CD14-positive monocyte (primary cell): ENCODE results near the gene NATD1. TPM values are rescaled to one million over a fixed set of nuclear protein-coding genes. Genes with fewer than 3 reads are reported as not detected.

Source experiments
- DNase-seq, 3 donors: peaks; one replicate each; pipeline ENCODE4 v3.0.0-alpha.2; 2011 to 2022
- H2AFZ ChIP-seq: 2 replicates; pipeline ENCODE4 v1.6.0; 2012; ENCODE audit warnings: mild to moderate bottlenecking, low read depth, low read length, inconsistent platforms; ENCODE audit not compliant: insufficient read depth, poor library complexity, severe bottlenecking
- H3K27ac ChIP-seq, 2 donors: 1 replicate in 1 of 2; 2 replicates in 1 of 2; pipeline ENCODE4 v1.5.1; 2012 to 2013; ENCODE audit warnings: low read length in 2 of 2, control low read depth in 1 of 2, inconsistent platforms in 1 of 2, low read depth in 1 of 2, mild to moderate bottlenecking in 1 of 2
- H3K27me3 ChIP-seq, 2 donors: one replicate each; pipeline versions ENCODE4 v1.6.0 to v1.6.1; 2011 to 2013; ENCODE audit warnings: low read length in 2 of 2; ENCODE audit not compliant: control insufficient read depth in 2 of 2, insufficient read depth in 2 of 2
- H3K36me3 ChIP-seq, 2 donors: replicated peaks in 1 of 2; 1 replicate in 1 of 2; 2 replicates in 1 of 2; pipeline versions ENCODE4 v1.5.1 to v1.6.1; 2012 to 2013; ENCODE audit warnings: low read length in 2 of 2, control low read depth in 1 of 2, inconsistent platforms in 1 of 2, mild to moderate bottlenecking in 1 of 2; ENCODE audit not compliant: insufficient read depth in 2 of 2, control insufficient read depth in 1 of 2
- H3K4me1 ChIP-seq, 2 donors: 1 replicate in 1 of 2; 2 replicates in 1 of 2; pipeline versions ENCODE4 v1.5.1 to v1.6.1; 2012 to 2013; ENCODE audit warnings: low read length in 2 of 2, control low read depth in 1 of 2, inconsistent platforms in 1 of 2, mild to moderate bottlenecking in 1 of 2, moderate library complexity in 1 of 2; ENCODE audit not compliant: insufficient read depth in 2 of 2, control insufficient read depth in 1 of 2
- H3K4me2 ChIP-seq: replicated peaks from 2 replicates; pipeline ENCODE3; 2012; ENCODE audit warnings: low read length, moderate library complexity, mild to moderate bottlenecking; ENCODE audit not compliant: poor library complexity, severe bottlenecking; ENCODE audit errors: extremely low read depth
- H3K4me3 ChIP-seq, 3 experiments: fragments of 200-600 bp in 1 of 3; sonication (generic) in 1 of 3; replicated peaks in 1 of 3; 1 replicate in 2 of 3; 2 replicates in 1 of 3; pipeline ENCODE4 v1.5.1; 2011 to 2013; ENCODE audit warnings: low read length in 3 of 3, mild to moderate bottlenecking in 3 of 3, control low read depth in 2 of 3, low read depth in 2 of 3, inconsistent platforms in 1 of 3, moderate library complexity in 1 of 3
- H3K79me2 ChIP-seq: 2 replicates; pipeline ENCODE4 v1.6.0; 2012; ENCODE audit warnings: mild to moderate bottlenecking, control low read depth, inconsistent platforms, low read length, moderate library complexity; ENCODE audit not compliant: insufficient read depth
- H3K9ac ChIP-seq: 2 replicates; pipeline ENCODE4 v1.6.0; 2017; ENCODE audit warnings: low read length, mild to moderate bottlenecking; ENCODE audit not compliant: insufficient read depth, poor library complexity, severe bottlenecking
- H3K9me3 ChIP-seq, 2 donors: replicated peaks in 1 of 2; 1 replicate in 1 of 2; 2 replicates in 1 of 2; pipeline versions ENCODE4 v1.5.1 to v1.6.1; 2012 to 2013; ENCODE audit warnings: low read length in 2 of 2, control low read depth in 1 of 2; ENCODE audit not compliant: control insufficient read depth in 1 of 2, insufficient read depth in 1 of 2
- H4K20me1 ChIP-seq: 2 replicates; pipeline ENCODE4 v1.6.0; 2012; ENCODE audit warnings: mild to moderate bottlenecking, low read length, control low read depth, moderate library complexity; ENCODE audit not compliant: insufficient read depth
- H3K27ac Mint-ChIP-seq, 7 donors: one replicate each; pipeline ENCODE4 v1.8.0; 2020; ENCODE audit warnings: mild to moderate bottlenecking in 7 of 7, mixed read lengths in 7 of 7, moderate library complexity in 6 of 7, inconsistent platforms in 2 of 7
- H3K27me3 Mint-ChIP-seq, 3 donors: one replicate each; pipeline ENCODE4 v1.8.0; 2021 to 2022; ENCODE audit warnings: low read depth in 3 of 3, mild to moderate bottlenecking in 3 of 3, mixed read lengths in 3 of 3, moderate library complexity in 3 of 3, inconsistent platforms in 1 of 3
- H3K36me3 Mint-ChIP-seq, 2 donors: one replicate each; pipeline ENCODE4 v1.8.0; 2020; ENCODE audit warnings: mixed read lengths in 2 of 2, inconsistent platforms in 1 of 2, mild to moderate bottlenecking in 1 of 2
- H3K4me1 Mint-ChIP-seq: one replicate; pipeline ENCODE4 v1.8.0; 2020; ENCODE audit warnings: mild to moderate bottlenecking, mixed read lengths
- H3K4me3 Mint-ChIP-seq, 2 donors: one replicate each; pipeline ENCODE4 v1.8.0; 2020; ENCODE audit warnings: mild to moderate bottlenecking in 2 of 2, mixed read lengths in 2 of 2, moderate library complexity in 1 of 2
- H3K9me3 Mint-ChIP-seq, 7 donors: one replicate each; pipeline ENCODE4 v1.8.0; 2020 to 2022; ENCODE audit warnings: mixed read lengths in 7 of 7, mild to moderate bottlenecking in 6 of 7, moderate library complexity in 6 of 7, inconsistent platforms in 2 of 7
- WGBS: methylation state at CpG from one replicate; pipeline ENCODE4 v1.1.5; 2013; ENCODE audit warnings: missing lambda C conversion rate; ENCODE audit not compliant: insufficient coverage; 5-methylcytosine and 5-hydroxymethylcytosine counted together
- intact Hi-C, 2 donors: fragments of 100-400 bp; cut with micrococcal nuclease; formaldehyde crosslinking; loops; one replicate each; pipeline versions ENCODE4 v1.15.0 to v1.15.1; 2023
- polyA plus RNA-seq, 3 donors: library from polyadenylated mRNA; depleted of rRNA in 1 of 3; unstranded in 2 of 3; stranded (reverse) in 1 of 3; fragments of 300-500 nt in 2 of 3; fragments of >200 nt in 1 of 3; fragmentation: Illumina TruSeq in 2 of 3; gene quantifications; 1 replicate in 2 of 3; 2 replicates in 1 of 3; pipeline ENCODE4 v1.2.3, GENCODE V29; 2012 to 2021
- TF ChIP-seq, protein P1 (sequence below): fragments of 200-600 bp; IDR thresholded peaks from one replicate; pipeline ENCODE4 v1.8.0; 2022; ENCODE audit warnings: antibody characterized with exemption, mild to moderate bottlenecking

Gene NATD1
- polyA plus RNA-seq, 3 donors, result 3.0 to 13.6 (median 3.8) TPM

DNA sequence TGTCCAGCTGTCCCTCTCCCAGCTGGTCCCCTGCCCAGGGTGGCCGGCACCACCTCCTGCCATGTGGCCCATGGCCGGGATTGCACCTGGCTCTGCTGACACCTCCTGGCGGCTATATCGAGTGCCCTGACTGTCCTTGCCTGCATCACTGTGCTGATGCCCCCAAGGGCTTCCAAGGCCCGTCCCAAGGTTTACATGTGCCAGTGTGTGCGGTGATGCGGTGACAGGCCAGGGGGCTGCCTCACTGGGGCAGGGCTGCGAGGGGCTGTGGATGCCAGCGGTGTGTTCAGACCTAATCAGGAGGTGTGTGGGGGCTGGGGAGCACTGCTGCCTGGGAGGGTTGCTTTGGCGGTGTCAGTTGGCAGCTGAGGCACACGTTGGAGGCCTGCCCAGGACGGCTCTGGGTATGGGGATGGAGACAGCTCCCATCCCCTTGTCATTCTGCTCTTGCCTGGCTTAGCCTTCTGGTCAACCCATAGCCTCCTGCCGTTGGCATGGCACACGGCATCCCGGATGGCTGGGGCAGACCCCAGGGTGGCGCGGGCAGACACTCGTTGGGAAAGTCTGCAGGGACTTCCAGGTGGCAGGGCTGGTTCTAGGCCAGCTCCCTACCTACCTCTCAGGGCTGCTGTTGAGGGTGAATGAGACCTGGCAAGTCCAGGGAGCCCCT, 36.8 kb upstream of the NATD1 start:
- Mint-ChIP-seq H3K27ac (peak overlapping the region; percentile 88 to 100 (median 99)), H3K9me3 (peaks cover 0 to 11% (median 2%) of the 10 kb centered on the region in 7 donors), H3K4me3 (no peak overlapping the region), H3K27me3 (peaks cover 5 to 9% (median 6%) of the 10 kb centered on the region in 3 donors), H3K36me3 (peaks cover 37 to 65% of the 10 kb centered on the region in 2 donors), H3K4me1 (peaks cover 49% of the 10 kb centered on the region)
- Histone ChIP-seq H3K27me3 (peaks cover 0 to 3% of the 10 kb centered on the region in 2 donors), H3K4me2 (peak overlapping the region; percentile 92), H3K36me3 (peaks cover 32 to 39% of the 10 kb centered on the region in 2 donors), H2AFZ (no peak overlapping the region), H3K9ac (peak overlapping the region; percentile 91), H3K79me2 (peaks cover 99% of the 10 kb centered on the region), H3K9me3 (peaks cover 0 to 11% of the 10 kb centered on the region in 2 donors), H4K20me1 (peaks cover 96% of the 10 kb centered on the region), H3K4me1 (peaks cover 35 to 37% of the 10 kb centered on the region in 2 donors), H3K4me3 (peak overlapping the region in 1 of 3 experiments; percentile 90), H3K27ac (peak overlapping the region; percentile 99 to 100)
- TF ChIP-seq, protein P1, sequence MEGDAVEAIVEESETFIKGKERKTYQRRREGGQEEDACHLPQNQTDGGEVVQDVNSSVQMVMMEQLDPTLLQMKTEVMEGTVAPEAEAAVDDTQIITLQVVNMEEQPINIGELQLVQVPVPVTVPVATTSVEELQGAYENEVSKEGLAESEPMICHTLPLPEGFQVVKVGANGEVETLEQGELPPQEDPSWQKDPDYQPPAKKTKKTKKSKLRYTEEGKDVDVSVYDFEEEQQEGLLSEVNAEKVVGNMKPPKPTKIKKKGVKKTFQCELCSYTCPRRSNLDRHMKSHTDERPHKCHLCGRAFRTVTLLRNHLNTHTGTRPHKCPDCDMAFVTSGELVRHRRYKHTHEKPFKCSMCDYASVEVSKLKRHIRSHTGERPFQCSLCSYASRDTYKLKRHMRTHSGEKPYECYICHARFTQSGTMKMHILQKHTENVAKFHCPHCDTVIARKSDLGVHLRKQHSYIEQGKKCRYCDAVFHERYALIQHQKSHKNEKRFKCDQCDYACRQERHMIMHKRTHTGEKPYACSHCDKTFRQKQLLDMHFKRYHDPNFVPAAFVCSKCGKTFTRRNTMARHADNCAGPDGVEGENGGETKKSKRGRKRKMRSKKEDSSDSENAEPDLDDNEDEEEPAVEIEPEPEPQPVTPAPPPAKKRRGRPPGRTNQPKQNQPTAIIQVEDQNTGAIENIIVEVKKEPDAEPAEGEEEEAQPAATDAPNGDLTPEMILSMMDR, result no peak
- 91% methylated on average over 11 of the region's 18 CpGs for WGBS
- peak in 1 of 3 donors; percentile 25 for DNase-seq
- intact Hi-C loops, result loop anchor here in 1 of 2 donors (10.0 kb wide), 2 partner anchors 165 to 245 kb away; partner anchors contain the start of genes DHRS7B and USP22

DNA sequence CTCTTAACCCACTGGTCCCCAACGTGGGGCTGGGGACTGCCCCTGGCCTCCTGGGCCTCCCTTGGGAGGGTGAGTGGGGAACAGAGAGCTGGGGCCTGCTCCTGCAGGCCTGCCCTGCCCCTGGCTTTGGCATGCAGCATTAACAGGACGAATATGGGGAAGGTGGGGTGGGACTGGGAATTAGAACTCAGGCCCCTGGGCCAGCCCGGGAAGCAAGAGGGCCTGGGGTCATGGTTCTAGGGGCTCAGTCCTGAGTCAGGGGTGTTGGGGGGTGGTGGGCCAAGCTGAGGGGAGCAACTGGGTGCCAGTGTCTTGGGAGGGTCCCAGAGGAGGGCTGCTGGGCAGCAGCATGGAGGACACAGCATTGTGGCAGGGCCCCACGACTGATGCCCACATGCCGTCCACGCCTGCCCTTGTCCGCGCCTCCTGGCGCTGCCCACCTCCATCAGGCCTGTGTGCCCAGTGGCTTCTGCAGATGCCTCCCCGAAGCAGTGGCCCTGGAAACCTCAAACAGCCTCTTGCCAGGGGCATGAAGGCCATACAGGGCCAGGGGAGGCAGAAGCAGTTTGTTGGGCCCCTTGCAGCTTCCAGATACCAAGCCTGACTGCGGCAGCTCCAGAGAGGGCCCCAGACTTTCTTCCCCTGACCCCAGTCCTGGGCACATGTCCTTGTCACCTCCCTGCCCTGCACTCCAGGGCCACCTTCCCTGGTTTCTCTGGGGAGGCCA, 36.1 kb upstream of the NATD1 start:
- Histone ChIP-seq H3K27me3 (peaks cover 0 to 3% of the 10 kb centered on the region in 2 donors), H3K79me2 (peaks cover 96% of the 10 kb centered on the region), H3K36me3 (peaks cover 32% of the 10 kb centered on the region in 2 donors), H3K4me3 (peak overlapping the region in 2 of 3 experiments; percentile 90 to 94), H4K20me1 (peaks cover 93% of the 10 kb centered on the region), H3K27ac (peak overlapping the region; percentile 99 to 100), H3K4me1 (peaks cover 35 to 37% of the 10 kb centered on the region in 2 donors), H3K9me3 (peaks cover 0 to 11% of the 10 kb centered on the region in 2 donors), H2AFZ (no peak overlapping the region), H3K4me2 (peak overlapping the region; percentile 92), H3K9ac (peak overlapping the region; percentile 91)
- Mint-ChIP-seq H3K9me3 (peaks cover 0 to 11% (median 2%) of the 10 kb centered on the region in 7 donors), H3K27ac (peak overlapping the region; percentile 99 to 100 (median 99)), H3K27me3 (peaks cover 5 to 9% (median 6%) of the 10 kb centered on the region in 3 donors), H3K4me1 (peaks cover 43% of the 10 kb centered on the region), H3K4me3 (peak overlapping the region in 1 of 2 donors; percentile 100), H3K36me3 (peaks cover 31 to 59% of the 10 kb centered on the region in 2 donors)
- TF ChIP-seq, protein P1, result no peak
- no peak for DNase-seq
- intact Hi-C loops, result loop anchor here in 1 of 2 donors (10.0 kb wide), 2 partner anchors 165 to 245 kb away; partner anchors contain the start of genes DHRS7B and USP22
- WGBS, result 91% methylated on average over 10 of the region's 11 CpGs
